B cell (primary cell): Measurements from ENCODE around the gene OR2M7. TPM values are rescaled to one million over a fixed set of nuclear protein-coding genes. Genes with fewer than 3 reads are reported as not detected.

ENCODE experiments used
- ATAC-seq: fragments of 200-7000 bp; cut with Tn5 transposase; one replicate; pipeline ENCODE4 v1.10.0; 2021; ENCODE audit warnings: low read depth, mild to moderate bottlenecking, moderate number of reproducible peaks, moderate library complexity
- CTCF ChIA-PET: fragments of 350-600 bp; sonication (Branson Sonifier 250); formaldehyde crosslinking; loops from one replicate; lab custom pipeline; 2021; ENCODE audit warnings: antibody characterized with exemption, inconsistent platforms; lab: Charles Lee
- POLR2A ChIA-PET: fragments of 350-600 bp; sonication (Branson Sonifier 250); formaldehyde crosslinking; loops from one replicate; lab custom pipeline; 2021; ENCODE audit warnings: antibody characterized with exemption; lab: Charles Lee
- DNase-seq: peaks from one replicate; pipeline ENCODE4 v3.0.0; 2013
- H2AFZ ChIP-seq: 2 replicates; pipeline ENCODE4 v1.6.1; 2012; ENCODE audit warnings: mild to moderate bottlenecking, low read depth, low read length; ENCODE audit not compliant: insufficient read depth, poor library complexity, severe bottlenecking
- H3K27ac ChIP-seq, 2 donors: 1 replicate in 1 of 2; 2 replicates in 1 of 2; pipeline ENCODE4 v1.5.1; 2012 to 2013; ENCODE audit warnings: low read length in 2 of 2, mild to moderate bottlenecking in 2 of 2, moderate library complexity in 1 of 2
- H3K27me3 ChIP-seq, 4 experiments: fragments of 200-600 bp in 1 of 4; sonication (generic) in 1 of 4; replicated peaks in 1 of 4; 1 replicate in 2 of 4; 2 replicates in 2 of 4; pipeline versions ENCODE4 v1.6.1 to v1.7.0; 2013 to 2016; ENCODE audit warnings: low read length in 3 of 4, mild to moderate bottlenecking in 2 of 4, mixed read lengths in 1 of 4, moderate library complexity in 1 of 4; ENCODE audit not compliant: insufficient read depth in 4 of 4, control insufficient read depth in 3 of 4; ENCODE audit errors: control extremely low read depth in 1 of 4
- H3K36me3 ChIP-seq, 2 experiments: replicated peaks in 1 of 2; 1 replicate in 1 of 2; 2 replicates in 1 of 2; pipeline versions ENCODE4 v1.6.1 to v1.7.1; 2013; ENCODE audit warnings: low read length in 1 of 2; ENCODE audit not compliant: insufficient read depth in 2 of 2, control insufficient read depth in 1 of 2; ENCODE audit errors: control extremely low read depth in 1 of 2, extremely low read depth in 1 of 2
- H3K4me1 ChIP-seq, 2 donors: fragments of 200-600 bp in 1 of 2; sonication (generic) in 1 of 2; 1 replicate in 1 of 2; 2 replicates in 1 of 2; pipeline versions ENCODE4 v1.5.1 to v1.6.1; 2013 to 2017; ENCODE audit warnings: low read length in 2 of 2; ENCODE audit not compliant: control insufficient read depth in 2 of 2, insufficient read depth in 2 of 2
- H3K4me2 ChIP-seq: replicated peaks from 2 replicates; pipeline ENCODE3; 2012; ENCODE audit warnings: mild to moderate bottlenecking, low read depth, low read length; ENCODE audit not compliant: poor library complexity, severe bottlenecking
- H3K4me3 ChIP-seq, 5 experiments: fragments of 200-600 bp in 1 of 5; sonication (generic) in 1 of 5; 1 replicate in 3 of 5; 2 replicates in 2 of 5; pipeline versions ENCODE4 v1.5.1 to v1.7.0; 2011 to 2016; ENCODE audit warnings: low read length in 4 of 5, mild to moderate bottlenecking in 4 of 5, low read depth in 2 of 5, control low read depth in 1 of 5, moderate library complexity in 1 of 5; ENCODE audit not compliant: insufficient read depth in 1 of 5; ENCODE audit errors: control extremely low read depth in 1 of 5, extremely low read depth in 1 of 5
- H3K79me2 ChIP-seq: fragments of 200-600 bp; sonication (generic); one replicate; pipeline ENCODE4 v1.6.0; 2016; ENCODE audit warnings: low read length; ENCODE audit not compliant: control insufficient read depth, insufficient read depth
- H3K9ac ChIP-seq: fragments of 200-600 bp; sonication (generic); 2 replicates; pipeline ENCODE4 v1.6.1; 2017; ENCODE audit warnings: mild to moderate bottlenecking, low read length, moderate library complexity
- H3K9me3 ChIP-seq, 3 donors: one replicate each; pipeline versions ENCODE4 v1.6.1 to v1.7.1; 2013; ENCODE audit warnings: low read length in 2 of 3; ENCODE audit not compliant: control insufficient read depth in 2 of 3, insufficient read depth in 1 of 3; ENCODE audit errors: control extremely low read depth in 1 of 3
- H4K20me1 ChIP-seq: 2 replicates; pipeline ENCODE4 v1.6.0; 2012; ENCODE audit warnings: mild to moderate bottlenecking, low read length; ENCODE audit not compliant: insufficient read depth, control insufficient read depth, poor library complexity, severe bottlenecking
- H3K27ac Mint-ChIP-seq: one replicate; pipeline ENCODE4 v1.8.0; 2021; ENCODE audit warnings: mixed read lengths
- H3K27me3 Mint-ChIP-seq: one replicate; pipeline ENCODE4 v1.8.0; 2021; ENCODE audit warnings: mixed read lengths
- H3K4me1 Mint-ChIP-seq: one replicate; pipeline ENCODE4 v1.8.0; 2021; ENCODE audit warnings: mixed read lengths
- H3K4me3 Mint-ChIP-seq: one replicate; pipeline ENCODE4 v1.8.0; 2021; ENCODE audit warnings: mixed read lengths
- H3K9me3 Mint-ChIP-seq: one replicate; pipeline ENCODE4 v1.8.0; 2022; ENCODE audit warnings: mixed read lengths; ENCODE audit not compliant: insufficient read depth
- EZH2 ChIP-seq: IDR thresholded peaks from 2 replicates; pipeline ENCODE4 v1.6.1; 2012; ENCODE audit warnings: borderline replicate concordance, low read depth, mild to moderate bottlenecking, moderate library complexity, low read length; ENCODE audit not compliant: insufficient read depth, poor library complexity, severe bottlenecking
- WGBS: methylation state at CpG from one replicate; pipeline ENCODE4 v1.1.5; 2013; ENCODE audit warnings: missing lambda C conversion rate; ENCODE audit not compliant: insufficient coverage; 5-methylcytosine and 5-hydroxymethylcytosine counted together
- intact Hi-C: fragments of 100-400 bp; cut with micrococcal nuclease; formaldehyde crosslinking; loops from one replicate; pipeline ENCODE4 v1.10.0; 2022
- polyA plus RNA-seq: library from polyadenylated mRNA; depleted of rRNA; stranded (reverse); fragments of >200 nt; gene quantifications from 2 replicates; pipeline ENCODE4 v1.2.3, GENCODE V29; 2012
- total RNA-seq, 2 donors: library from RNA; stranded (reverse); fragments of 120-200 nt in 1 of 2; gene quantifications; 1 replicate in 1 of 2; 2 replicates in 1 of 2; pipeline versions ENCODE4 v1.2.3 to v1.2.4, GENCODE V29; 2013 to 2022
- TF ChIP-seq, protein P1 (sequence below): fragments of 200-600 bp; IDR thresholded peaks from one replicate; pipeline ENCODE4 v1.8.0; 2022; ENCODE audit warnings: antibody characterized with exemption, mild to moderate bottlenecking

Gene OR2M7
- total and polyA plus RNA-seq, 2 donors (not counting 1 experiment from before 2014, with no cell fraction given): not detected

DNA sequence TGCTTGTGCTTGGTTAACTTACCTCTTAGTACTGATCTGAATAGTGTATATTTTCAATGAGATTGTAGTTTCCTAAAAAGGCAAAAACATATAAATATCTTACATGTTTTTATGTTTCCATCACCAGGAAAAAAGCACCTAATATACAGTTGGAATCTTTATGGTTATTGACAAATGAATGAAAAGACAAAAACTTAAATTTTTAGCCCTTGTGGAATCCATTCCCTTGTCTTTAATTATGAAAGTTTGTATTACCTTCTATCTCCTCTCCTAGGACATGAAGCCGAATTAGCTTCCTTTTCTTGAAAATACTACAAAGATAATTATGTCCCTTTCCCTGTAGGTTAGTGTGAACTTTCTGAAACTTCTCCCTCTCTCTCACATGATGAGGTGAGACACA, 21.0 kb downstream of the OR2M7 start, which contains the start of gene OR2T12:
Gene OR2T12, minus strand, starts transcription at position 101 of the 400 bp plus-strand sequence. CDS start 7,846 bp downstream, outside the sequence.
- TF ChIP-seq, protein P1, sequence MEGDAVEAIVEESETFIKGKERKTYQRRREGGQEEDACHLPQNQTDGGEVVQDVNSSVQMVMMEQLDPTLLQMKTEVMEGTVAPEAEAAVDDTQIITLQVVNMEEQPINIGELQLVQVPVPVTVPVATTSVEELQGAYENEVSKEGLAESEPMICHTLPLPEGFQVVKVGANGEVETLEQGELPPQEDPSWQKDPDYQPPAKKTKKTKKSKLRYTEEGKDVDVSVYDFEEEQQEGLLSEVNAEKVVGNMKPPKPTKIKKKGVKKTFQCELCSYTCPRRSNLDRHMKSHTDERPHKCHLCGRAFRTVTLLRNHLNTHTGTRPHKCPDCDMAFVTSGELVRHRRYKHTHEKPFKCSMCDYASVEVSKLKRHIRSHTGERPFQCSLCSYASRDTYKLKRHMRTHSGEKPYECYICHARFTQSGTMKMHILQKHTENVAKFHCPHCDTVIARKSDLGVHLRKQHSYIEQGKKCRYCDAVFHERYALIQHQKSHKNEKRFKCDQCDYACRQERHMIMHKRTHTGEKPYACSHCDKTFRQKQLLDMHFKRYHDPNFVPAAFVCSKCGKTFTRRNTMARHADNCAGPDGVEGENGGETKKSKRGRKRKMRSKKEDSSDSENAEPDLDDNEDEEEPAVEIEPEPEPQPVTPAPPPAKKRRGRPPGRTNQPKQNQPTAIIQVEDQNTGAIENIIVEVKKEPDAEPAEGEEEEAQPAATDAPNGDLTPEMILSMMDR: no peak
- no peak for TF ChIP-seq EZH2
- H3K27me3 ChIP-seq: no peaks in the 10 kb centered on the region
- H3K79me2 ChIP-seq: no peaks in the 10 kb centered on the region
- H3K9me3 ChIP-seq: no peaks in the 10 kb centered on the region
- no peak within 1 kb of the TSS for H3K9ac ChIP-seq
- Mint-ChIP-seq H3K27ac (no peak within 1 kb of the TSS), H3K27me3 (no peaks in the 10 kb centered on the region), H3K9me3 (no peaks in the 10 kb centered on the region), H3K4me1 (no peaks in the 10 kb centered on the region), H3K4me3 (no peak within 1 kb of the TSS)
- H3K4me2 ChIP-seq: no peak within 1 kb of the TSS
- ChIA-PET CTCF (no interaction called here), POLR2A (no interaction called here)
- DNase-seq (no peak), ATAC-seq (no peak)
- WGBS: no CpG with 5 or more reads among the region's 1 CpG
- H3K4me1 ChIP-seq: no peaks in the 10 kb centered on the region
- no peaks in the 10 kb centered on the region for H4K20me1 ChIP-seq
- no peaks in the 10 kb centered on the region for H3K36me3 ChIP-seq
- intact Hi-C loops: no loop called here
- no peak within 1 kb of the TSS for H3K4me3 ChIP-seq
- no peak within 1 kb of the TSS for H2AFZ ChIP-seq
- H3K27ac ChIP-seq: no peak within 1 kb of the TSS

DNA sequence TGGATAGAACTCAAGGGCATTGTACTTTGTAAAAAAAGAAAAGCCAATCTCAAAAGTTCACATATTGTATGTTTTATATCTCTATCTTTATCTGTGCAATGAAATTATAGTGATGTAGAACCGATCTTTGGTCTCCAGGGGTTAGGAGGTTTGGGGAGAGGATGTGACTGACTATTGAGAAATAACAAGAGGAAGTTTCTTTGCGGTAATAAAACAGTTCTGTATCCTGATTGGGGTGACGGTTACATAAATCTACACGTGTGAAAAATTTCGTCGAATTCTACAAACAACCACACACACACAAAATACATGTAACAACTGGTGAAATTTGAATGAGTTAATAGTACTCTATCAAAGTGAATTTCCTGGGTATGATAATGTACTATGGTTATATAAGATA, 36.0 kb downstream of the OR2M7 start:
- no peak overlapping the region for H3K27ac Mint-ChIP-seq
- intact Hi-C loops: no loop called here

More for the DNA sequence above, 36.0 kb downstream of the OR2M7 start:
- Histone ChIP-seq H3K4me1 (no peaks in the 10 kb centered on the region), H3K4me3 (no peak overlapping the region), H3K79me2 (no peaks in the 10 kb centered on the region), H3K36me3 (no peaks in the 10 kb centered on the region), H4K20me1 (no peaks in the 10 kb centered on the region), H3K27ac (no peak overlapping the region), H3K4me2 (no peak overlapping the region), H3K9ac (no peak overlapping the region), H3K9me3 (no peaks in the 10 kb centered on the region), H2AFZ (no peak overlapping the region), H3K27me3 (peaks cover 0 to 4% (median 0%) of the 10 kb centered on the region in 4 experiments)
- H3K27me3 Mint-ChIP-seq: no peaks in the 10 kb centered on the region
- POLR2A ChIA-PET: no interaction called here
- CTCF ChIA-PET: no interaction called here
- no peak for ATAC-seq
- H3K9me3 Mint-ChIP-seq: no peaks in the 10 kb centered on the region
- DNase-seq: no peak
- peaks cover 3% of the 10 kb centered on the region for H3K4me1 Mint-ChIP-seq
- no peak overlapping the region for H3K4me3 Mint-ChIP-seq
- no CpG with 5 or more reads among the region's 6 CpGs for WGBS
- TF ChIP-seq, protein P1: no peak
- TF ChIP-seq EZH2: no peak
